NCI-H446 treated with DMSO at 0.1 percent for 48 hours (cell line): ENCODE measurements around the gene MBNL1.
"Not testable (repeated sequence)": the region's sequence is repeated elsewhere in the genome, so short reads cannot be mapped to it uniquely, and the experiment has no call there.

Source experiments
- DNase-seq: peaks from one replicate; lab custom pipeline; 2025; lab: John Stamatoyannopoulos, UW

Gene MBNL1

DNA sequence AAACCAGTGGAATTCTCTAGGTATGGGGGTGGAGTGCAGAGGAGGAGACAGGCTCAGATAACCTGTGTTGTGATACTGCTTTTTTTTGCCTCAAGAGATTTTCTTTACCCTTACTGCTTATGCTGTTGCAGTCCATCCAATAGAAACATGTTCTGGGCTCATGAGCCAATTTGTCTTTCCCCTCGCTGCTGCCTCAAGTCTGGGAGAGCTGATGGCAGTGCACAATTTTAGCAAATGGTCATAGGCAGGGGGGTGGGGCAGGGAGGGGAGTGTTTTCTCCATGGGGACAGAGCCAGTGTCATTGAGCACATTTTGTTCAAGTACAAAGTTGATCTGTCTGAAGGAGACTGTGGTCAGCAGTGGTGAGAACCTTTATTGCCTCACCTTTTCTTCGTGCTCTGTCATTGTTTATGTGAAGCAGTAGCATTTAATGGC lies 134.9 kb downstream of the MBNL1 start:
- DNase-seq, result no peak

DNA sequence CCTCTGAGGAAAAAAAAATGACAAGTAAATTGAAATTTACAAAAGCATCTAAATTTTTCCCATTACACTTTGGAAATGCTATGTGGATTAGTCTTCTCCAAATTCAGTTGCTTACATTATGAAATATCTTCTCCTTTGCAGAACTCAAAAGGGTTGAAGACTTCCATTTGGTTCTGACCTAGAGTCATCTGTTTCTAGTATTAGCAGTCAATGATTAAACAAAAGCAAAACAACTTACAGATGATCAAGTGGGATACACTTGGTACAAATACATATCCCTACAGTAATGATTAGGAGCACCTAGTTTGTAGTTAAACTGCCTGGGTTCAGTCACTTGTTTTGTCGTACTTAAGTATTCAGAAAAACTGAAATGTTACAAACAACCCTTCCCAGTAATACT lies 136.2 kb downstream of the MBNL1 start:
- DNase-seq, result no peak

DNA sequence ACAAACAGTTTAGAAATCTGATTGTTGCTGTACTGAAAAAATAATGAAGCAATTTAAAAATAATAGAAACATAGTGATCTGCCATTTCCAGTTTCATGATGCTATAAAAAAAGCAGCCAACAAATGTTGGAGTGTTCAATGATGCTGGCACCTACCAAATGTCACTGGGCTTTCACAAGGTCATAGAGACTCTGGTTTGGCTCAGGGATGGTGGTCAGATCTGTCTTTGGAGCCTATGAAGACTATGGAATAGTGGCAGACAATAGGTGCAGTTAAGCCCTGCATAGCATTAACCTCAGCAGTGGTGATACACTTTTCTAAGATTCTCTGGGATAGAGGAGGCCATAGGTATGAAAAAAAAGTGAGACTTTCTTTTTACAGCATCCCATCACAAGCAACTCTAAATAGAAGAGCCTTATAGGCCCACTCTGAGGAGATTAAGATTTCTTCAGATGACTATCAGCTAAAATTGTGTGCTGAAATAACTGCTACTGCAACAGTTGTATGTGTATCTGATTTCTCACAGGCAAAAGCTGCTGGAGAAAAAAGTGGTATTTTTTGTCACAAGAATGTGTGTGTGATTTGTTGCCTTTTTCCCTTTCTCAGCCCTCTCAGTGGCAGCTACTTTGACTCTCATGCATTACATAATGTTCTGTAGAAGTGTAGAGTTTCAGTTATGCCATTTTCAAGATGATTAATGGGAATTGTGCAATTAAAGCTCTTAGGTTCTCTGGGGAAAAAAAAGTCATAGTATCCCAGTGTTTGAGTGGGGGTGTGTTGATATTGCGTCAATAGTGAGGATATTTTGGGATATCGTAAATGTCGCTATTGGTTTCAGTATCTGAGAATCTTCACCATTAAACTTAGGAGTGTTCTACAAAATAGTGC lies 137.4 kb downstream of the MBNL1 start:
- DNase-seq, result no peak

DNA sequence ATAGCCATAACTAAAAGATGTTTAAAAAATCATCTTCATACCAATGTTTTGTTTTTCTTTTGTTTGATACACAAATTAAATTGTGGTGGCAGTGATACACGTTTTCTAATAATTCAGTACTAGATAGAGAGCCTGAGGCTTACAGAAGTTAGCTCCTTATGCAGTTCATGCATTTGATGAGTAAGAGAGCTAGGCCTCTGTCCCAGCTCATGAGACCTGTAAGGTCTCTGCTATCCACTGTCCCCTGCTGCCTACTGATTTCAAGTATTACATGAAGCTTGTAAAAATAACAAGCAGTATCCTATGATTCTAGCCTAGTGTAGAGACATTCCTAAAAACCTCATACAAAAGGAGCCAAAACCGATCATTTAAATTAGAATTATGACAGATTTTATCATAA lies 144.5 kb downstream of the MBNL1 start:
- no peak for DNase-seq

DNA sequence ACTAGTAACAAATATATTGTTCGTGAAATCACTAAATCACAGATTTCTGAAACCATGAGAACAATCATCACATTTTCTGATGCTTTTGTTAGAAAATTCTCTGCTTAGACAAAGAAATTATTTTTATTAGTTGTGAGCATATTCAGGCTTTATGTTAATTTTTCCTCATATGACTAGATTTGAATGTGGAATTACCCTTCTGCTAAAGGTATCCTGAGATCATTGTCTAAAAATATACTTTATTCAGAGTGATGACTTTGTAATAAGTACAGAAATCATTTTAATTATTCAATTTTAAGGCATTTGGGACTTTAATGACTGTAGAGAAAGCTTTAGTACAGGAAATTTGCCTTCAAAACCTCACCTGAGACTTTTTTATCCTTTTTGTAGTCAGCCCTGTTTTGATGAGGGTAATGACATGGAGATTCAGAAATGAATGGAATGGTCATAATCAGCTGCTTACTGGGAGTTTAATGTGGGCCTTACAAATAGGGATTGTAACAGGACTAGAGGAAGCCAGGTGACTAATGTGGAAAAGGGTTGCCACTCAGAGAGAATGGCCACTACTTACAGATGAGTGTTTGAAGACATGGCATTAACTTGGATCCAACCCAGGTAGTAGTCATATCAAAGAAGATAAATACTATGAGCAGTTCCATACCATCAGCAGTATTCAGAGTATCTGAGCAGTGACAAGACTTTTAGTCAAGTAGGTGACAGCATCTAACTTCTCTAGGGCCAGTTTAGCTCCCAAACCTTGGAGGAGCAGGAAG lies 148.3 kb downstream of the MBNL1 start:
- no peak for DNase-seq

DNA sequence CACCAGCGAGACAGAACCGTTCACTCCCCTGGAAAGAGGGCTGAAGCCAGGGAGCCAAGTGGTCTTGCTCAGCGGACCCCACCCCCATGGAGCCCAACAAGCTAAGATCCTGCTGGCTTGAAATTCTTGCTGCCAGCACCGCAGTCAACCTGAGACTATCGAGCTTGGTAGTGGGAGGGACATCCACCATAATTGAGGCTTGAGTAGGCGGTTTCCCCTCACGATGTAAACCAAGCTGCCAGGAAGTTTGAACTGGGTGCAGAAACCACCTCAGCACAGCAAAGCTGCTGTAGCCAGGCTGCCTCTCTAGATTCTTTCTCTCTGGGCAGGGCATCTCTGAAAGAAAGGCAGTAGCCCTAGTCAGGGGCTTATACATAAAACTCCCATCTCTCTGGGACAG lies 151.0 kb downstream of the MBNL1 start:
- no peak for DNase-seq

DNA sequence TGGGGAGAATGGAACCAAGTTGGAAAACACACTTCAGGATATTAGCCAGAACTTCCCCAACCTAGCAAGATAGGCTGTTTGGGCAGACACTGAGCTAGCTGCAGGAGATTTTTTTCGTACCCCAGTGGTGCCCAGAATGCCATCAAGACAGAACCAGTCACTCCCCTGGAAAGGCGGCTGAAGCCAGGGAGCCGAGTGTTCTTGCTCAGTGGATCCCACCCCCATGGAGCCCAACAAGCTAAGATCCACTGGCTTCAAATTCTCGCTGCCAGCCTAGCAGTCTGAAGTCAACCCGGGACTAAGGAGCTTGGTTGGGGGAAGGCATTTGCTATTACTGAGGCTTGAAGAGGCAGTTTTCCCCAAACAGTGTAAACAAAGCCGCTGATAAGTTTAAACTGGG lies 152.4 kb downstream of the MBNL1 start:
- DNase-seq, result no peak

DNA sequence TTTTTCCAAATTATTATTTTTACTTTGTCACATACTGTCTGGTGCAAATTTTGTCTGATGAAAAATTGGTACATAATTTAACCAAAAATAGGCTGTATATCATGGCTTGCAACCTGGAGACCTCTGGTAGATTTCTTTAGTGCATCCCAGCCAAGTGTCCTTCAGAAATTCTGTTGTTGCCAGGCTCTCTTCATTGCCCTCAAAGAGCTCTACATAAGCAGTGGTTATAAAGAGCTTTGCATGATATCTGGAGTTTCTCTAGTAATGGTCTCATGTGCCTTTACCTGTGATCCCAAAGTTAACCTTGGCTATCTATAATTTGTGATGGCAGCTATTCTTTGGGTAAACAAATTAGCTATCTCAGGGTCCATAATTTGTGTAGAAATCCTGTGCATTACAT lies 157.7 kb downstream of the MBNL1 start:
- no peak for DNase-seq

DNA sequence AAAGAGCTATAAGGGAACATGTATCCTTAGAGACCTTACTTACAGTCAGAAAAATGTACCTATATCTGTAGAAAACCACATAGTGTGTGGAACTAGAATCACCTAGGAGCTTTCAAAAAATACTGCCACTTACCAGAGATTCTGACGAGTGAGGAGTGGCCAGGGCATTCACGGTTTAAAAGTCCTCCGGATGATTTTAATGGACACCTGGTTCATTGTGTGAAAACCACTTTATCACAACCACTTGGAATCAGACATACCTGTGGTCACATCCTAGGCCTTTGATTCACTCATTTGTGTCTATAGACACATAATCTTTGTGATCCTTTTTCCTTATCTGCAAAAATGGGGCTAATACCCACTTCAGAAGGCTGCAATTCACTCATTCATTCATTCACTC lies 159.8 kb downstream of the MBNL1 start:
- DNase-seq, result no peak

DNA sequence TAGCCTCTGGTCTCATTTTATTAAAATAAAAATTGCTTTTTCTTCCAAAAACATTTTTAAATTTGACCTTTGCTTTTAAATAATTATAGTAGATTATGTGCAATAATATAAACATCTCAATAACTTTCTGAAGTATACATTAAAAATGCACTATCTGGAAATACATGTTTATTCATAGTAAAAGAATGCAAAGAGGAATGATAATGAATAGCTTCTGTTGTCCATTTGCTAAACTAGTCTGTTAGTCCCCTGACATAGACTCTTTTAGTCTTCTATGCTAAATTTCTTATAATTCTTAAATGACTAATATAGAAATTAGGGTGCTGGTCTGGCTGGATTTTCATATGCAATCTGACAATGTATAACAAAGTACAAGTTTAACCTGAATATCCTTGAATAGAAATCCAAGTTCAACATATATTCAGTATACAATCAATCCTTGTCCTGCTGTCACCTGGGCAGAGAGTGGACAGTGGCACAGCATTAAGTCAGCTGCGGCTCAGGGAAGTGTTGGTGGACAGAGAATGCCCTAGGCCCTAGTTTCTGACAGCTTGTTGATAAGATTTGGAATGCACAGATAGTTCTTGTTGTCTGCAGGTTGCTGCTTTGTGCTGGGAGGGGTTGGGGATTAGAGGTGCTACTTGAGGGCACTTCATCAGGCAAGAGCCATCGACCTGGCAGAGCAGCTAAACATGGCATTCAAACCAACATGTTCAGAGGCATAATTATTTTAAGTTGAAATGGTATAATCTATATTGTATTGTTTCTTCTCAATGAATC lies 161.7 kb downstream of the MBNL1 start:
- DNase-seq, result no peak

DNA sequence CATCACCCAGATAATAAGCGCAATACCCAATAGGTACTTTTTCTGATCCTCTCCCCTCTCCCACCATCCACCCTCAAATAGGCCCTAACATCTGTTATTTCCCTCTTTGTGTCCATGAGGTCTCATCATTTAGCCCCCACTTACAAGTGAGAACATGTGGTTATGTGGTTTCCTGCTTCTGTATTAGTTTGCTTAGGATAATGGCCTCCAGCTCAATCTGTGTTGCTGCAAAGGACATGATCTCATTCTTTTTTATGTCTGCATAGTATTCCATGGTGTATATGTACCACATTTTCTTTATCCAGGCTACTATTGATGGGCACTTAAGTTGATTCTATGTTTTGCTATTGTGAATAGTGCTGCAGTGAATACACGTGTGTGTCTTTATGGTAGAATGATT lies 165.4 kb downstream of the MBNL1 start:
- DNase-seq, result no peak

DNA sequence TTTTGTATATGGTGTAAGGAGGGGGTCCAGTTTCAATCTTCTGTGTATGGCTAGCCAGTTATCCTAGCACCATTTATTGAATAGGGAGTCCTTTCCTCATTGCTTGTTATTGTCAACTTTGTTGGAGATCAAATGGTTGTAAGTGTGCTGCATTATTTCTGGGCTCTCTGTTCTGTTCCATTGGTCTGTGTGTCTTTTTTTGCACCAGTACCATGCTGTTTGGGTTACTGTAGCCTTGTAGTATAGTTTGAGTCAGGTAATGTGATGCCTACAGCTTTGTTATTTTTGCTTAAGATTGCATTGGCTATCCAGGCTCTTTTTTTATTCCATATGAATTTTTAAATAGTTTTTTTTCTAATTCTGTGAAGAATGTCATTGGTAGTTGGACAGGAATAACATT lies 166.5 kb downstream of the MBNL1 start:
- not testable (repeated sequence) for DNase-seq

DNA sequence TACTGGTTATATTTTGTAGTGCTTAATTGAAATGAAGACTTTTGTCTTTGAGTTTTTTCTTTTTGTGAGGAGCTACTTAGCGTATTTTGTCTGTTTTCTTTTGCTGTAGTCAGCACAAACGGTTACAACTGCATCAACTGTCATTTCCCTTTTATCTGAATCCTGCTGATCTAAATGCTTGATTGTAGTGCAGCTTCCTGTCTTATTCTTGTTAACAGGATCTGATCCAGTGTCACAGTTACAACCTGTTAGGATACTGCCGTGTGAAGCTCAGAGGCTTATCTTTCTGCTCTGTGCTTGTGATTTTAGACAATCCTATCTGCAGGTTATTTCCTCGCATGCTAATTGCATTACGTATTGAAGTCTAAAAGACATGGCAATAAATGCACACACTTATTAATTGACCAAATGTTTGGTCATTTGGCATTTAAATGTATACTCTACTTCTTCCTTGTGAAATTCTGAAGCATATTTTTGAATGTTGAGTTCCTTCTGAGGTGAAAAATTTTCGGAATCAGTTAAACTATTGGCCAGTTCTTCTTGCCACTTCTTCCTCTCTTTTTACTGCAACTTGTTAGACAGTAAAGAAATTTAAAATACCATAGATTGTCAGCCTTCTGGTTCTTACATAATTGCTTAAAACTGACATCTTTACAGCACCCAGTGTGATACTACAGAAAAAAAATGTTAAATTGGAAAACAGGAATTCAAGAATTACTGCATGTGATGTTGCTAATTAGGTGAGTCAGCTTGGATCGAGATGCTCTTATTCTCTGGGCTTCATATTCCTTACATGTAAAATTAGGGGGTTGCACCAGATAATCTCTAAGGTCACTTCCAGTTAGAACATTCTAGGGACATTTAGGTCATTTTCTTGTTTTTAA lies 168.2 kb downstream of the MBNL1 start:
- no peak for DNase-seq

DNA sequence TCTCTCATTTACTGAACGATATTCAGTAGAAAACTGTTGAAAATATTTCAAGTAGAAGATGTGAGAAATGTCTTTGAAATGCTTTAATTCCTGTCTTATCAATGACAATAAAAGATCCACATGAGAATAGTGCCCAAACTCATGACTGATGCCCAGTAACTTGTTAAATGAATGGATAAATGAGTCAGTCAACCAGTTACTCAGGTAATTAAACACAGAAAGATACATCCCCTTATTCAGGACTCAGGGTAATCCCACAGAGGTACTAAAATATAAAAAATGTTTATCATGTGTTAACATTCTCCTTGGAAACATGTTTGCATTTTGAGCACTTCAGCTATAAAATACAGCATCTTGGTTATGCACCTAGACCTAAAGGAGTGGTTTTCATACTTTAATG lies 169.5 kb downstream of the MBNL1 start:
- DNase-seq, result no peak

DNA sequence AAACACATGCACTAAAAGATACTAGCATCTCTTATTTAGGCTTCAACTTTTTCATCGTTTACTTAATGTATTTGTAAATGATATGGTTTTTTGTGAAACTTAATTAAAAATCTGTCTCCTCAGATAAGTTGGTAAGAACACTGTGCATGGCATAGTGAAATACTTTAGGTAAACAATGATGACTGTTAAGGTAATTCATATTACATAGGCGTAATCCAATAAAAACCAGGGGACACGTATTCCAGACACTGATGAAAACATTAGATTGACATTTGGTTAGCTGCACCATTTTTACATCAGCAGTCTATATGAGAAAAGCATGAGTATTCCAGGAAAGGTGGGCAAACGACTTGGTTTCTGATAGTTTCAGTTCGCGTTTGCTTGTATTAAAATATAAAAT lies 170.0 kb downstream of the MBNL1 start:
- no peak for DNase-seq

DNA sequence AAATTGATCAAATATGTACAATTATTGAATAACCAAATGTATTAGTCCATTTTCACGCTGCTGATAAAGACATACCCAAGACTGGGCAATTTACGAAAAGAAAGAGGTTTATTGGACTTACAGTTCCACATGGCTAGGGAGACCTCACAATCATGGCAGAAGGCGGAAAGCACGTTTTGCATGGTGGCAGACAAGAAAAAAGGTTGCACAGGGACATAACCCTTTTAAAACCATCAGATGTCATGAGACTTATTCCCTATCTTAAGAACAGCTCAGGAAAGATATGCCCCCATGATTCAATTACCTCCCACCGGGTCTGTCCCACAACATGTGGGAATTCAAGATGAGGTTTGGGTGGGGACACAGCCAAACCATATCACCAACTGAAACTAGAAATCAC lies 171.5 kb downstream of the MBNL1 start:
- not testable (repeated sequence) for DNase-seq

DNA sequence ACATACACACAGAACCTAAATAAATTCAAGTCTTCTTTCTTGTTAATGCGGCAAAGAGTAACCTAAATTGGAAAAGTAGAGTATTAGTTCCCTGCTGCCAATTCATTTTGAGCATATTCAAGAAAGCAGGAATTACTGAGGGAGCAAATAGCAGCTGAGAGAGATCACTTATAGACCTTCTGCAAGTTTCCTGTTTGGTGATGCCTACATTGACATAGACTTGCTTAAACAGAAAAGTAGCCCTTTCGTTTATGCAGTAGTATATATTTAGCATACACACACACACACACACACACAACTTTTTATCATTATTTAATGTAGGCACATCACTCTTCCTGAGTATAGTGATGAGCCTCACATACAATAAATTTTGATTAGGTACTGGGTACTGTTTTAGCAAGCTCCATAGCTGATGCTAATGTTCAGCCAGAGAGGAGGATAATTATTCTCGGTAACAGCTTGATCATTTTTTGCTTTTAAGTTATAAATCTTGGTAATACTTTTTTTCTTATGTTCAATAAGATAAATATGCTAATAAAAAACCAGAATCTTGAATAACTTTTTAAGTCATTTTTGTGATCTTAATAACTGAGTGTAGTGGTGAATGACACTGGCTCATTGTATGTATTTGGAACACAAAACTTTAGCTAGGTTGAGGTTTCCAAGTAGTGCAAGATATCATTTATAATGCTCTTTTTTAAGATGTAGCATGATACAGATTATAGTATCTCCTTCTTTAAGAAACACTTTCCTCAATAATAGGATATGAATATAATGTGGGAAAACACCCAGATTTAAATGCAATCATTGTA lies 174.7 kb downstream of the MBNL1 start:
- DNase-seq, result no peak

DNA sequence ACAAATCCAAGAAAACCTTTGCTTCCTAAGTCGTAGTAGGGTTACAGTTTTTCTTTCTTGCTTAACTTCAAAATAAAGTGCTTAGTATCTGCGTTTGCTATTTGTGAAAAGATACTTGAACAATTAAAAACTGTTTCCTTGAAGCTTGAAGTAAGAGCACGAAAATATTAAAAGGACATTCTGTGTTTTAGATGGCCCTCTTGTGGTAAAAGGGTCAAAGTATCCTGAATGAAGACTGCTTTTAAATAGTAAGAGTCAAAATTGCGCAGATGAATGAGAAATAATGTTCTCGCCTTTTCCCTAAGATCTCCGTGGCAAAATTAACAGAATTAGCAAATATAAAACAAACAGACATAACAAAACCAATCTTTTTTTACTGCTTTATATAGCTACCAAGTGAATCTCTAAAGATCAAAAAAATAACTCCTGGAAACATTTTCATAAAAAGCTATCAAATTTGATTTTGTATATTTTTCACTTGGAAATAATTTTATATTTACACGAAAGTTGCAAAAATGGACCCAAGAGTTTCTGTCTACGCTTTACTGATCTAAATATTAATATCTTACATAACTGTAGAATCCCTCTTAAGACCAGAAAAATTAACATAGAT lies 175.4 kb downstream of the MBNL1 start:
- DNase-seq, result peak; percentile 39

DNA sequence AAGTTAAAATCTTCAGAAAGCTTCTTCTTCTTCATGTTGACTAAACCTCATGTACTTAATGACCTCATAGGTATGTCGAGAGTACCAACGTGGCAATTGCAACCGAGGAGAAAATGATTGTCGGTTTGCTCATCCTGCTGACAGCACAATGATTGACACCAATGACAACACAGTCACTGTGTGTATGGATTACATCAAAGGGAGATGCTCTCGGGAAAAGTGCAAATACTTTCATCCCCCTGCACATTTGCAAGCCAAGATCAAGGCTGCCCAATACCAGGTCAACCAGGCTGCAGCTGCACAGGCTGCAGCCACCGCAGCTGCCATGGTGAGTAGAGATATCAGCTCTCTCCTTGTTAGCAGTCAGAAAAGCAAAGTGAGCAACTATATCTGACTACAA lies 176.5 kb downstream of the MBNL1 start:
- DNase-seq, result no peak

DNA sequence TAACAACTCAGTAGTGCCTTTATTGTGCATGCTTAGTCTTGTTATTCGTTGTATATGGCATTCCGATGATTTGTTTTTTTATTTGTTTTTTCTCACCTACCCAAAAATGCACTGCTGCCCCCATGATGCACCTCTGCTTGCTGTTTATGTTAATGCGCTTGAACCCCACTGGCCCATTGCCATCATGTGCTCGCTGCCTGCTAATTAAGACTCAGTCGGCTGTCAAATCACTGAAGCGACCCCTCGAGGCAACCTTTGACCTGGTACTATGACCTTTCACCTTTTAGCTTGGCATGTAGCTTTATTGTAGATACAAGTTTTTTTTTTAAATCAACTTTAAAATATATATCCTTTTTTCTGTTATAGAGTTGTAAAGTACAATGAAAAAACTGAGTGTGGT lies 177.8 kb downstream of the MBNL1 start:
- no peak for DNase-seq
